BE2C (cell line): ENCODE measurements around the gene RGS10.

ENCODE experiments used
- DNase-seq: peaks from one replicate; pipeline ENCODE4 v3.0.0-alpha.2; 2020
- H3K27me3 ChIP-seq: fragments of 250-450 bp; sonication (Bioruptor Pico); 2 replicates; pipeline ENCODE4 v1.5.1; 2020; ENCODE audit warnings: mild to moderate bottlenecking
- H3K36me3 ChIP-seq: fragments of 250-450 bp; sonication (Bioruptor Pico); 2 replicates; pipeline ENCODE4 v1.5.1; 2020; ENCODE audit warnings: mild to moderate bottlenecking
- H3K4me1 ChIP-seq: fragments of 250-450 bp; sonication (Bioruptor Pico); 2 replicates; pipeline ENCODE4 v1.5.1; 2020
- H3K4me3 ChIP-seq: 2 replicates; pipeline ENCODE4 v1.5.1; 2011; ENCODE audit warnings: low read depth, low read length
- H3K9me3 ChIP-seq: fragments of 250-450 bp; sonication (Bioruptor Pico); 2 replicates; pipeline ENCODE4 v1.5.1; 2020
- CTCF ChIP-seq: IDR thresholded peaks from 2 replicates; pipeline ENCODE4 v1.5.1; 2012; ENCODE audit warnings: mild to moderate bottlenecking, low read depth, low read length

Gene RGS10

DNA sequence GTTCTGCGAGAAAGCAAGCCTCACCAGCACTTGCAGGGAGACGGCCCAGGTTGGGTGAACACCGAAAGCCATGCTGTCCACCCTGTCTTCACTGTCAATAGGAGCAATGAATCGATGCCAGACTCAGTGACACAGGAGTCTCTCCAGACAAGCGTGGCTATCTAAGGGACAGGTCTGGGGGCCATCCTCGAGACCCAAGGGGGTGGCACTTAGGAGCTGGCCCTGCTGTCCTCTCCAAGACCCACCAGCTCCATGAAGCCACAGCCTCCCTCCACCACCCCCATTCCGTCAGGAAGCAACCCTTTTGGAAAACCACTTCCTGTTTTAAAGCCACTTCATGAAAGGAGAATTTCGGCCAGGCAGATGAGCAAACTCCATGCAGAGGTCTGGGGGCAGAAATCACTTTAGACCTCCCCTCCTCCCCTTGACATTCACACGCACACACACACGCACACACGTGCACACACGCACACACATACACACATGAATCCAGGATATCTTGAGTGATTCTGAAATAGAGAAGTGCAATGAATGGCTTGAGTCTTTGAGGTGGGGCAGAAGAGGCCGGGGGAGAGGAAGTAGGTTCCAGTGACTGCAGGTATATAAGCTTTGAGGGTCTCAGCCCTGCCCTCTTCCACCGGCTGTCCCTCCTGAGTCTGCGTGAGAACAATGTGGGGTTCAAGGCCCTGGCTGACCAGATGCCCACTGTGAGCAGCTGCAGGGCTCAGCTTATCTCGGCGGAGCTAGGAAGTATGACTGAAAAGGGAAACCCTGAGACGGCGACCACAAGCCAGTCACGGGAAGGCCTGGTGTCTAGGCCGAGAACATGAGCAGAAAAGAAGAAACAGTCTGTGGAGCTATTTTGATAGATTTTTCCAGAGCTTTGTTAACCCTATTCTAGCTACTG is 25.0 kb downstream of the RGS10 start:
- DNase-seq: no peak
- Histone ChIP-seq H3K36me3 (no peaks in the 10 kb centered on the region), H3K9me3 (no peaks in the 10 kb centered on the region), H3K27me3 (no peaks in the 10 kb centered on the region), H3K4me3 (no peak overlapping the region), H3K4me1 (no peaks in the 10 kb centered on the region)
- no peak for TF ChIP-seq CTCF

DNA sequence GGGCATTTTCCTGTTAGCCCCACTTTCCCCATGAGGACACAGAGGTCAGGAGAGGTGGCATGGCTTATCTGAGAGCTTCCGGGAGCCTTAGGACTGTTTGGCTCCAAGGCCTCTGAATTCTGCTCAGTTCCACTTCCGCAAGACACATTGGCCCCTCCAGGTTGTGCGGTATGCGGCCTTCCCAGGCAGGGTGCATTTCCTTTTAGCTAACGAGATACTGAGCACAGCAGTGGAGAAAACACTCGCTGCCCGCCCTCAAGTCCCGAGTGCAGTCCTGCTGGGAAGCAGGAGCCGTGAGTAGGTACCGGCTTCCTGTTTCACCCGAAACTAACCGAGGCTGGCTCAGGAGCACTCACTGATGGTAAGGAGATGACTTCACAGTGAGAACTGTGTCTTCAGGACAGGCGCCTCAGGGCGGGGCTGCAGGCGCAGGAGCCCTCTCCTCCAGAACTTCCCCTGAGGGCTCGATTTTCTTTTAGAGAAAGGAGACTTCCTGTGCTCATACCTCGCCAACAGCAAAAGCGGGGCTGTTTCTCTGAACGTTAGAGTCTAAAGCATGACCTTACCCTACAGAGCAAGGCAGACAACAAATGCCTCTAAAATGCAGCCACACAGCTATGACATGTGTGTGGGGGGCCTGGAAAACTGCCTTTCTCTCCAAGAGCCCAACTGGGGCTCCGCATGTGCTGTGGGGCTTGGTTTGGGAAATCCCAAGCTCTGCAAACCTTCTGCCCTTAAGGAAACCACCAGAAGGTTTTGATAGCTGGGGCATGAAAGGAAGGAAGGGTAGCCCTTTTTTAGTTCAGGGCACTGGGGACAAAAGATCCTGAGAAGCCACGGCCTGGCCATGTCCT is 25.9 kb downstream of the RGS10 start:
- Histone ChIP-seq H3K9me3 (no peaks in the 10 kb centered on the region), H3K4me3 (no peak overlapping the region), H3K27me3 (no peaks in the 10 kb centered on the region), H3K4me1 (no peaks in the 10 kb centered on the region), H3K36me3 (no peaks in the 10 kb centered on the region)
- no peak for DNase-seq
- no peak for TF ChIP-seq CTCF

- no peaks in the 10 kb centered on the region for H3K9me3 ChIP-seq
- no peaks in the 10 kb centered on the region for H3K36me3 ChIP-seq
- H3K4me3 ChIP-seq: no peak overlapping the region
- no peaks in the 10 kb centered on the region for H3K27me3 ChIP-seq
- no peak for TF ChIP-seq CTCF
- H3K4me1 ChIP-seq: no peaks in the 10 kb centered on the region
- no peak for DNase-seq
Measured at GRCh38 chr10:119515511-119516045, 26.9 kb downstream of the RGS10 start.

DNA sequence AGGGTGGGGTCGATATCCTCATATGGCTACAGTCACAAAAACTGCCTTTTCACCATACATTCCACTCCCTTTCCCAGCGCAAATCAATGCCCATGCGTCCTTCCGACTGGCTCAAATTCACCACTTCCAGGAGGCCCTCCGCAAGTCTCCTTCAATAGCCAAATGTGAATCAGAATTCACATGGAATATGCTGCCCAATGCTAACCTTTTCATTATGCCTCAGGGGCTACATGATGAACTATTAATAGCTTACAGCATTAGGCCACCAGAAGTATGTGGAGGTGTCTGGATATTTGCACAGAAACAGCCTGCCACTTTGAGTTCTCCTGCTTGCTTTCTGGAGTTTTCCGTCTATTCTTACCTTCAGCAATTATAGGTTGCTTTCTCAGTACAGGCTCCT is 27.7 kb downstream of the RGS10 start:
- Histone ChIP-seq H3K27me3 (no peaks in the 10 kb centered on the region), H3K36me3 (no peaks in the 10 kb centered on the region), H3K9me3 (no peaks in the 10 kb centered on the region), H3K4me3 (no peak overlapping the region), H3K4me1 (no peaks in the 10 kb centered on the region)
- no peak for DNase-seq
- TF ChIP-seq CTCF: no peak

DNA sequence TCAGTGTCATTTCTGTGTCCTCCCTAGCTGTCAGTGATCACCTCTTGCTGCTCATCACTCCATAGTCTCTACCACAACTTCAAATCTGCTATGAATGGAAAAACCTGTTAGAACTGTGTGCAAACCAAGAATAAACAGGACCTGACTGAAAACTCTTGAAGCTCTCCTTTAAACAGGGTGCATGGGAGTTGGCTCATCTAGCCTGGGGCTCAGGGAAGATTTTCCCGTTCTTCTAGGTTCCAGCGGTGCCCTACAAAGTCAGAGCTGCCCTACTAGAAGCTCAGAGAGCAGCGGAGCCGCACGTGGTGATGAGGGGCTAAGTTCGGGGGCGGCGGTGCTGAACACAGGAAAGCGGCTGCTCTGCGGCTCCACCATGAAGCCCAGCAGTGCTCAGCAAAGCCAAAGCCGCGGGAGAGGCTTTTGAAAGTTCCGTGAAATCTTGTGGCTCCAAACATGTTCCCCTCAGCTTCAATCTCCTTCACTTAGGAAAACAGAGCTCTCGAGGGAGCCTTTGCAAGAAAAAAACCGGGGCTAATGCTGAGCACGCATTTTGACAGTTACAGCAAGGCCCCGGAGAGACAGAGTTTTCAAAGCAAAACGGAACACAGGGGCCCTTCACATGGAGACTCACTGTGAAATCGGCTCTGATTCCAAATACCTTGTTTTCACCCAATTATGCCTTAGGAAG is 30.5 kb downstream of the RGS10 start:
- no peak for TF ChIP-seq CTCF
- Histone ChIP-seq H3K9me3 (no peaks in the 10 kb centered on the region), H3K4me3 (no peak overlapping the region), H3K4me1 (no peaks in the 10 kb centered on the region), H3K36me3 (no peaks in the 10 kb centered on the region), H3K27me3 (no peaks in the 10 kb centered on the region)
- DNase-seq: no peak
